Measurements from ENCODE around the gene PRKD3.
A peak's percentile ranks its signal among the peaks of the same experiment; 100 is the strongest.

Gene PRKD3

DNA sequence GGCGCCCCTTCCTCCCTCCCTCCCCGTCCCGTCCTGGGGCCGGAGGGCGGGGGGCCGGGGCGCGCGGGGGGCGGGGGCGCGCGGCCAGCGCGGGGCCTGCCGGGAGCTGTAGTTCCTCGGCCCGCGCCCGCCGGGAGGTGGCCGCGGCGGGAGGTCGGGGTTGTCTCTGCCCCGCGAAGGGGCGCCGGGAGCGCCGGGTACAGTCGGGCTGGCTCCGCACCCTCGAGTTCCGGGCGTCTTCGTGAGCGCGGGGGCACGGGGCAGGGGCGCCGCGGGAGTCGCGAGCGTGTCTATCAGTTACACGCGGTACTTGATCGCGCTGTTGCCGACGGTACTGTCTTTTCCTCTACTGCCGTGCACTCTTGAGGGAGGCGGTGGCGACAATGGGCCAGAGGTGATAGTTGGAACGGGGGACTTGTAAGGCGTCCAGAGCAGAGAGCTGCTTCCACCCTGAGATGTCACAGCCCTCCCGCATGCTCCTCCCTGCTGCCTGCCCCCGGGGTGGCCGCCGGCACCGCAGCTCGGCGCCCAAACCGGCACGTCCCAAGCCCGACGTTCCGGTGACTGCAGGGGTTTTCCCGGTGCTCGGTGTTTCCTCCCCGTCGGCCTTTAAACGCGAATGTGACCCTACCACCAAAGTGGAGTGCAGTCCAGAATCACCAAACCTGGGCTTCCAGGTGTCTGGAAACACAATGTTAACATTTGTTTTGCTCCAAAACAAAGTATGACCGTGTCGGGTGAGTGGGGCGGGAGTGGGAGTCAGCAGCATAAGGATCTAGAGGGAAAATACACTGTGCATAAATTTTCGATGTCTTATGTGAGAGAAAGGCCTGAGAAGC, at the start of gene PRKD3:
TSS of gene PRKD3 (minus strand) at position 48 of the 839 bp plus-strand sequence. CDS start 8,309 bp downstream, outside the sequence.
- H3K4me3 ChIP-seq (ENCODE audit: low read depth, low read length), result peak within 1 kb of the TSS; percentile 89

DNA sequence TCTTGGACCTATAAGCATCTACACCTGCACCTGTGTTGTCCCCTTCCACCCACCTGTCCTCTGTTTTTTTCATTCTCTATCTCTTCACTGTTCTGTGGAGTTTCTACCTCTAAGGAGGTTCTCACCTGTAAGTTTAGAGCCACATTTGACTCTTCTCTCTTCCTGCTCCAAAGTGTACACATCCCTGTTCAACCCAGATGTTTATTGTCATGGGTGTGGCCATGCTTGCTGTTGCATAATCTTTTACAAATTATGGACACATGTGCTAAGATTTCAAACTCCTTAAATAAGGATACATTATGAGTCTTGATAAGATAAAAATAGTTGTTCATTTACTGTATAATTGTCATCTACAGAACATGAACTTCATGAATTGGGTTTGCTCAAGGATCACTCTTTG, 47.4 kb upstream of the PRKD3 start:
- no peak overlapping the region for H3K4me3 ChIP-seq (ENCODE audit: low read depth, low read length)

DNA sequence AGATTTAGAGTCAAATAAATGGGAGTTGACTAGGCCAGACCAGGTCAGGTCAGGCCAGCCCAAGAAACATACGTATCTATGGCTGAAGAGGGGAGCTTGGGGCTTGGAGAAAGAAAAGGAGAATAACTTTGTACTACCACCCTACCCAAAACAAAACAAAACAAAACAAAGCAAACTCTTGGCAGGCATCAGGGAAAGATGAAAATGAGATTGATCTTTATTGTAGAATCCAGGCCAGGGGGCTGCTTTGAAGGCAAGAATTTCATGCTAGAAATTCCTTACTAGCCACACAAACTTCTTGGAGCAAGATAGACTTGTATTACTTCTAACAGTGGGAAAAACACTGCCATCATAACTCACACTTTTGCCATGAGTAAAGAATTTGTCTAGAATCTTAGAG, 46.0 kb upstream of the PRKD3 start:
- H3K4me3 ChIP-seq (ENCODE audit: low read depth, low read length), result no peak overlapping the region

DNA sequence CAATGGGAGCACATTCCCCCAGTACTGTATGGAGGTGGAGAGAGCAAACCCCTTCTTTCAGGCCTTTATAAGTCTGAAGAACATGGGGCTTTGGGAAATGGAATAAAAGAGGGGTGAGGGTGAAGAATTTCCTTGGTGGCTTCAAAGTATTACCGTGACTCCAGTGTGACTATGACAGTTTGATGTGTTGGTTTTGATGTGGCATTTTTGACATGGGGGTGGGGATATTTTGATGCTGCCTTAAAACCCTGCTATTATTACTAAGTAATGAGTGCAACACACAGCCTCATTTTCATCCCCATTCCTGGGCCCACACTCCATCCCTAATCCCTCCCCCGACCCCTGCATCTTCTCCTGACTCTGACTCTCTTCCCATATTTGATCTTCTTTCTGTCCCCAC, 43.4 kb upstream of the PRKD3 start:
- no peak overlapping the region for H3K4me3 ChIP-seq (ENCODE audit: low read depth, low read length)

DNA sequence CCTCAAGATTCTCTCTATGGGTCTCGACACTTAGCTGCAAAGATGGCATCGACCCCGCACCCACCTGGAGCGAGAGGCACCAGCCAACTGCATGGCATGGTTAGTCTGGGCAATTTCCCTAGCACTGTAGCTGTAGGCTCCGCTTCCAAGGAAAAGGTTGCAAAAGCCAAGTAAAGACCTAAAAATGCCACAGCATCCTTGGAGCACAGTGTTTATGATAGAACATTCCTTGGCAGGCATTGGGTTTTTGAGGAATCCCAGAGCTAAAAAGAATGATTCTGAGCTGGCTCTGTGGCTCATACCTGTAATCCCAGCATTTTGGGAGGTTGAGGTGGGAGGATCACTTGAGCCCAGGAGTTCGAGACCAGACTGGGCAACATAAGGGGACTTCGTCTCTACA, 42.7 kb upstream of the PRKD3 start:
- H3K4me3 ChIP-seq (ENCODE audit: low read depth, low read length), result no peak overlapping the region

DNA sequence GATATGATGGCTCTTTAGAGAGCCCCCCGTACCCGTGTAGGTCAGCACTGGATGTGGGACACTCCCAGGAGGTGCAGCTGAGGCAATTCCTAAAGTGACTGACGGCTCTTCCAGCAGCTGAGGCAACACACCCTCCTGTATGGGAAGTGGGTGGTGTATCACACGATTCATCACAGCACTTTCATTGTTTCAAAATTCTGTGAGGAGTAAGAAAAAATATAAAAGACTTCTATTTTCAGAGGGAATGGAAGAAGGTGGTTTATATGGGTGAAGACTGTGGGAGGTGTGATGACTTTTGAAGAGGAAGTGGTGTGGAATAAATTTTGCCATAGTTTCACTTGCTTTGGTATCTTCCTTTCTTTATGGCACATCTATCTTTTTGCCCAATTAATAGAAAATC, 42.1 kb upstream of the PRKD3 start:
- H3K4me3 ChIP-seq (ENCODE audit: low read depth, low read length), result no peak overlapping the region

DNA sequence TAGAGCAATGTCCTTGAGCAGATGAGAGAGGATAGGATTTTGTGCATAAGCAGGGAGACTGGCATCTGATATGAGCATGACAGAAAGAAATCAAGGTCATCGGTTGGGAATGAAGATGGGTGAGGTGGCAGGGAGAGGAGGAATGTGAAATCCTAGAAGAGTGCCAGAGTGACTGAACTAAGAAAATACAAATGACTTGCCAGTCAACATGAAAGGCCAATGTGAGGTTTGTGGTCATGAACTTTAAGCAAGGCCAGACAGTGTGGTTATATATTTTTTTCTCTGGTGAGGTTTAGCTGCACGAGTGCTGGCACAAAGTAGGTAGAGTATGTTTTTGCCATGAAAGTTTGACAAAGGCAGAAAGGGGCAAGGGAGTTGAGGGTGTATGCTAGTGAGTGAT, 41.0 kb upstream of the PRKD3 start:
- no peak overlapping the region for H3K4me3 ChIP-seq (ENCODE audit: low read depth, low read length)

DNA sequence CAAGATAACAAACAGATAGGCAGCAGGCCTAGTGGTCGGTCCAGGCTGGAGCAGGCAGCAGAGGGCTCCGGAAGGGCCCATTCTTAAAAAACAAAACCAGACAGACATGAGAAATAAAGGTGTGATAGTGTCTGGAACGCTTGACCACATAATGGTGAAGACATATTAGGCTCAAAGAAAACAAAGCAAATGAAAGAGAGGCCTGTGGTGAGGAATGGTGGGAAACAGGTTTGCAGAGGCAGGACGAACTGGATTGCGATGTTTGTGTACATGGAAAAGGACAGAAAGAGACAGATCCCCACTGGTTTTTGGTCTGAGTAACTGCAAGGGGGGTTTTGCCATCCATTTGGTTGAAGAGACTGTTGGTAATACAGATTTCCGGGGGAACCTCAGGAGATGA, 39.7 kb upstream of the PRKD3 start:
- no peak overlapping the region for H3K4me3 ChIP-seq (ENCODE audit: low read depth, low read length)

DNA sequence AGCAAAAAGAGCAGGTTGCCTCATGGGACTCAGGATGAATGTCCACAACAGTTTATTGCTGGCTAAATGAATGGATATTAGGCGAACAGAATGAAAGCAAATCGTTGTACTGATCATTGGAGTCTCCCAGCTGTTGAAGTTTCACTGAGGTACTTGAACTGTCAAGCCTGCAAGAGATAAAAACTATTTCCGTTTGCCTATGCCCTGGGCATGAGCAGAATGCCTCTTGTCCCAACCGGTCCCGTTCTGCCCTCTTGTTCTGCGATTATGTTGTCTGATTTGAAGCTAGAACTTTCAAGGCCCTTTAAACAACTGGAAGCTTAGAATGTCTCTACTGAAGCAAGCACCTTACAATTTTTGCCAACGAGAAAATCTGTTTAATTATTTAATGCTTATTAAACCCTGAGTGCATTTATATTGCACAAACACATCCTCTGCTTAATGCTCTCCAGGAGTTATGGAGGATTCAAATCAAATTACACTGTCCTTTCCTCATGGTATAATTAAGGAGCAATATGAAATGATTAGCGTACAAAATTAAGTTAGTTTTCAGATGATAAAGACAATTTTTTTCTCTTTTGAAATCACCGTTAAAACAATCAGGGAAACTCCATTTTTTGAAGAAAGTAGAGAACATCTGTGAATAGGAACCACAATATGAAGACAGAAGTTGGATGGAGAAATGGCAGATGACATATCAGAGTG, 37.5 kb upstream of the PRKD3 start:
- H3K4me3 ChIP-seq (ENCODE audit: low read depth, low read length), result no peak overlapping the region

DNA sequence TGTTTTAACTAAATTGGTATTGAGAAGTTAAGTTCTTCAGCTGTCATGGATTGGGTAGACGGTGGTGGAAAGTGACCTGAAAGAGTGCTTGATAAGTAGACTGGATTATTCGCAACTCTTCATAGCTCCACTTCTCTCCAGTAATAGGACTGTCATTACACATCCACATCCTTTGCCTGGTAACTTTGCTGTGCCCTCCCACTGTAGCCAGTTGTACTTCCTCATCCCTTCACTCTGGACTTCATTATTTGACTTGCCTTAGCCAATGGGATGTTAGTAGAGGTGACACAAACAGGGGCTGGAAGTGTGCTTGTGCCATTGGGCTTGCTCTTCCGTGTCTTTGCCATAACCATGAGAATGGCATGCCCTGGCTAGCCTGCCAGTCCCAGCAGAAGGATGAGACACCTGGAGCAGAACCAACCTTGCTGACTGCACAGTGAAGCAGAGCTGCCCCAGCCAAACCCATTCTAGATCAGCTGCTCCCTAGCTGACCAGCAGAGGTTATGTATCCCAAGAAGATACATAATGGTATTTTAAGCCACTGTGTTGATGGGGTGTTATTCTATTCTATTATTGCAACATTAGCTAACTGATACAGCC, 36.7 kb upstream of the PRKD3 start:
- no peak overlapping the region for H3K4me3 ChIP-seq (ENCODE audit: low read depth, low read length)

DNA sequence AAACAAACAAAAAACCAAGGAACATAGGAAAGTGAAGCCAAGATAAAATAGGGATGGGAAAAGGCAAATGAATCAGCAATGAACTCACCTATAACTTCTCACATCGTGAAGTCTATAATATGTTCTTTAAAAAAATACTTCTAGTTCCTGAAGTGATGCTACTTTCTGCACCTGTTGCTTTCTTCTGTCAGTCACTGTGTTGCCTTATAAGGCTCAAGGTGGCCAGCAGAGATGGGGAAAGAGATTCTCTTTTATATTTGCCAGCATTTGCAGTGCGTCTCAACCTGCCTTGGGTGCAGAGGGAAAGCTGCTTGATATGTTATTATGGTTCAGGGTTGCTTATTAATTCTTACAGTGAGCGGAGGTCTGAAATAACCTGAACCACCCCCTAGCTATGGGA, 33.8 kb upstream of the PRKD3 start:
- no peak overlapping the region for H3K4me3 ChIP-seq (ENCODE audit: low read depth, low read length)

DNA sequence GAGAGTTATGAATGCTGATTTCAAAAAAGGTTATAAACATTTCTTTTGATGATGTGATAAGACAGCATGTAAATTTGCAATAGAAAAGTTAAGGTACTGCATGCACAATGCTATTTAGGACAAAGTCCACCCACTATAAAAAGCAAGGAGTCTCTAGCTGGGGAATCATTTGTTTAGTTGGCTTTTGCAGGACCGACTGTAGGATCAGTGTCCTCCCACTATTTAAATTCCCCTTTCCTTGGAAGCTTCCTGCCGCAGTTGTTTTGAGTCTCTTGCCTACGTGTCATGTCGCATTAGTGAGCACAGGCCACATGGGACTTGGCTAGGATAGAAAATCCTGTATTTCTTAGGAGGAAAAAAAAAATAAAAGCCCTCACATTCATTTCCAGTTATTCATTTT, 32.9 kb upstream of the PRKD3 start:
- H3K4me3 ChIP-seq (ENCODE audit: low read depth, low read length), result no peak overlapping the region

DNA sequence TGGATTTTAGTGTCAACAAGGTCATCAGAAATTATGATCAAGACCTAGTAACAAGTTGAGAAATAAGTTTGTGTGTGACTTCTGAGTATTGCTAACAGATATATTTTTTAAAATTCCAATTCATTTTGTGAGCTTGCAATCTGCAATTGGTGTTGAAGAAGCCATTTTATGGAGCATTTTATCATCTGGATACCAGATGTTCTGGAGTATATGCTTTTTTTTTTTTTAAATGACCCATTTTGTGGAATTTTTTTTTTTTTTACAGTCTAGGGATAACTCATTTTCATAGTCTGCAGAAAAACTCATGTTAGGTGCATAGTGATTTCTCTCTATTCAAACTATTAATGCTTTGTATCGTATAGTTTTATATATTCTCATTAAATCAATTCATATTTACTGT, 32.4 kb upstream of the PRKD3 start:
- no peak overlapping the region for H3K4me3 ChIP-seq (ENCODE audit: low read depth, low read length)

DNA sequence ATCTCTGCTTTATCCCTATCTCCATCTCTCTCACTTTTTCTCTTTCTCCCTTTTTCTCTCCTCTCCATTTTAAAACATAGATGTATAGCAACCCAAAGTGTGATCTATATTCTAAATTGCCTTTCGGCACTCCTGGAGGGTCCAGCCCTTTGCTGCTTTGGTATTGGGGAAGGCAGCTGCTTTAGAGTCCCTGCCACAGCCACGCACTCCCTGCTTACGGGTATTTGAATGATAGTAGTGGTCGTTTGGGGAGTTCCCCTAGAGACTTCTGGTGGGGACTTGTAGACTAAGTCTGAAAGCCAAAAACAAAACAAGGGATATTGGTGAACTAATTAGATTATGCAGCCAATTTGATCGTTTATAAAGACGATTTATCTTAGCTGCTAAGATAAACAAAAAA, 31.7 kb upstream of the PRKD3 start:
- H3K4me3 ChIP-seq (ENCODE audit: low read depth, low read length), result no peak overlapping the region

DNA sequence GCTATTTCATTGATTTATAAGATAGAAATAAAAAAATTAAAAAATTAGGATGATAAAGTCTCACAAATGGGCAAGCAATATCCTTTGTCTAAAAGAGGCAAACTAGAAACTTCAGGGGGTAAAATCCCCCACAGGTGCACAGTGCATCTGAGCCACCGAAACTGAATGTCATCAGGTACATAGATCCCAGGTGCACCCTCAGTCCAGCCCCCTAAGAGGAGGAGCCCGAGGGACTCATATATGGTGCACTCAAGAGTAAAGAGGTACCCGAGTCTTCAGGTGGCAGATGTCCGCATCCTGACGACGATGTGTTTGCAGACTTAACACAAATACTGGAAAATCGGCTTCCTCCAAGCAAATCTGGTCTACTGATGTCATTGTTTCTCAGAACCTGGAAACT, 31.1 kb upstream of the PRKD3 start:
- H3K4me3 ChIP-seq (ENCODE audit: low read depth, low read length), result no peak overlapping the region

DNA sequence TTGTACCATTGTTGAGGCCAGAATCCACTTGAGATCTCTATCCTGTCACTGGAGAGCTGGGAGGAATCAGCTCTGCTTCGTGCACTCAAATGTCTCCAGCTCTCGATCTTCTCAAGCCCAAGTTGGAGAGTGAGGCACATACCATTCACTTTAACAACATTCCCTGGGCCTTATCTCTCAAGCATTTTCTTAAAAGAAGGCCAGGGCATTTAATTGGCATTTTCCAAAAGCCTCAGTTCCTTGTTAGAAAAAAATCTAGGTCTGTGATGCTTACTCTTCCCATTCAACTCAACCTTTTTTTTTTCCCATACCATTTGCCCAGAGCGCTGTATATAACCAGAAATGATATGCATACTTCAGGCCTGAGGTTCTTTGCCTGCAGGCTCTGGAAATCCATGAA, 29.9 kb upstream of the PRKD3 start:
- H3K4me3 ChIP-seq (ENCODE audit: low read depth, low read length), result no peak overlapping the region

DNA sequence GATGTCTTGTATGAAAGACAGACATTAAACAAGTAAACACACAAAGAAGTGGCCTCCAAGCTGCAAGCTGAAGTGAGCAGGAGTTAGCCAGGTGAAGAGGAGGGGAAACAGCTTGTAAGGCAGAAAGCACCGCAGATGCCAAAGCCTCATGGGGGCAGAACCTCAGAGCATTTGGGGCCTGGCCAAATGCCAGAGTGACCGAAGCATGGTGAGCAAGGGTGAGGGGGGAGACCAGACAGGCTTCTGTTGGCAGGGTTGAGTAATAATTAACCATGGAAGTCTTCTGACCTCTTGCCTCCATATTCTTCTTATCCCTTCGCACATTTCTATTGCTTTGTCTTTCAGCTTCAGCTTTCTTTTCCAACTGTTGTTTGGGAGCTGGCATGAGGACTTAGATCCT, 25.4 kb upstream of the PRKD3 start:
- H3K4me3 ChIP-seq (ENCODE audit: low read depth, low read length), result no peak overlapping the region

DNA sequence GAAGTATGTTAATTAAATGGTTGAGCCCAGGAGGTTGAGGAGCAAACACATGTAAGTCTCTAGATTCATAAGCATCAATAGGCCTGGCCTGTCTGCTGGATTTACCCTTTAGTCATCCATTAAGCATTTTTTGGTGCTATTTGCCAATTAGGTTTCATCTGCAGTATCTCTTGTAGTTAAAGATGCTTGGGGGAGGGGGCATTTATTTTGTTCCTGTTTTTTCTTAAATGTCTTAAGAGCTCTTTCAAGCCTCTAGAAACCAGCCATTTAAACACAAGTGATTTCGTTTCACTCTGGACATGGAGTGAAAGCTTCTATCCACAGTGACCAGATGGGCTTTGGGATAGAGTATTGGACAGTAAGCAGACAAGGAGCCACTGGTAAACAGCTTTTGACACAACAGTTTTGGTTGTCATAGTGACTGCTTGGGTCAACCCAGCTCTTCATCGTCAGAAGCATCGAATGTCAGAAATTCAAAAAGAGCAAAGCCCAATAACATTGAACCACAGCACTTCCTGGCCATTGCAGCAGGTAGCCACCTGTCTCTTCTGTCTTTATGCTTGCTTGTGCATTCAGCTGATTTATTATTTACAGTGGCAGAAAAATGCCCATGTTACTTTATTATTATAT, 24.7 kb upstream of the PRKD3 start:
- no peak overlapping the region for H3K4me3 ChIP-seq (ENCODE audit: low read depth, low read length)

DNA sequence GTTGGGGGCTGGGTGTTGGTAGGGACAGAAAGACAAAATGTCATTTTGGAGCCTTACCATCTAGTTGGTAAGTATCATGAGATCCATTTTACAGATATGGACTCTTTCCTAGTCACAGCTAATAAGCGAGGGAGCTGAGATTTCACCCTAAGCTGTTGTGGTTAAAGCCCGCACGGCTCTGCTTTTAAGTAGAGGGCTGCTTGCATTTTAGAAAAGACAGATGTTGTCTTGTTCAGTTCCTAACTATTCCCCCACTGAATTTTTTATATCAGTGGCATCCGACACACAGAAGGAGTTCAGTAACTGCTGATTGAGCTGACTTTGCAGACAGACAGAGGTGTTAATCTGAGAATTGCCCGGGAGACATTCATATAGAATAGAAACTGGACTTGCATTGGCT, 23.5 kb upstream of the PRKD3 start:
- H3K4me3 ChIP-seq (ENCODE audit: low read depth, low read length), result no peak overlapping the region

DNA sequence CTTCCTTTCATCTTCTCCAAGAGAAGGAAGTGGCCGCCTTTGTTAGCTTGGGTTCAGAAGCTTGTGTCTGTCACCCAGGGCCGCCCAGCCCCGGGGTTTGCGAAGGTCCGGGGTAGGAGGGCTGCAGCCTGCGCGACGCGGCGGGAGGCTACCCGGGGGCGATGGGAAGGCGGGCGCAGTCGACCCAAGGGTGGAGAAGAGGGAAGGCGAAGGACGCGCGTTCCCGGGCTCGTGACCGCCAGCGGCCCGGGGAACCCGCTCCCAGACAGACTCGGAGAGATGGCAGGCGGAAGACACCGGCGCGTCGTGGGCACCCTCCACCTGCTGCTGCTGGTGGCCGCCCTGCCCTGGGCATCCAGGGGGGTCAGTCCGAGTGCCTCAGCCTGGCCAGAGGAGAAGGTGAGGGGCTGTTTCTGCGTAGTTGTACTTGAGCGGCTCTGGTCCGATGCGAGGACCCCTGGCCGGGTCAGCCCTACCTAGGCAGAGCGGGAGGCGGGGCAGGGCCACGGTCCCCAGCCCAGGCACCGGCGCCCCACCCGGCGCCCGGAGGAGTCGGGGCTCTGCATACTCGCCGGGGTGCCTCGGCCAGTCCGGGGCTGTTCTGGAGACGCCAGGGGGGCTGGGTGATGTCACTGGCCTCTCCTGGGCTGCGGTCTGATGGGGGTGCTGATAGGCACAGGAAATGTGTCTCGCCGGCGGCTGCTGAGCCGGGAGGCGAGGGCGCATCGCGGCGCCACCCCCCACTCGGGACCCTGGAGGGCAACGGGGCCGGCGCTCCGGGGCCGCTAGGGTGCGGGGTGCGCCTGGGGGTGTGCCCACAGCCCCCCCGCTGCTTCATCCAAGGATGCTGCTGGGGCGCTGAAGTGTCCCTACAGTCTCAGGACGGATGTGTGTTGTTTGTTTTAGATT, 20.1 kb upstream of the PRKD3 start, which contains the start of gene QPCT:
TSS of gene QPCT (plus strand) at position 178 of the 909 bp plus-strand sequence. CDS start at position 280, 102 bp downstream.
- peak within 1 kb of the TSS; percentile 63 for H3K4me3 ChIP-seq (ENCODE audit: low read depth, low read length)

All from iPS-11a (cell line).